Calu3 (cell line): ENCODE results near the gene FTSJ1. TPM values are rescaled to one million over a fixed set of nuclear protein-coding genes. Genes with fewer than 3 reads are reported as not detected.

ENCODE experiments used
- BruUV-seq: library from RNA; stranded (reverse); fragments of 400-500 nt; replicated peaks from 2 replicates; lab custom pipeline; 2021; lab: Mats Ljungman, UMichigan
- CTCF ChIA-PET: fragments of 300-600 bp; sonication (Branson Sonifier 250); formaldehyde crosslinking; loops from one replicate; lab custom pipeline; 2022; ENCODE audit warnings: antibody characterized with exemption; lab: Charles Lee
- DNase-seq: peaks from one replicate; pipeline ENCODE4 v3.0.0; 2022
- H3K27ac Mint-ChIP-seq: one replicate; pipeline ENCODE4 v1.8.0; 2022; ENCODE audit warnings: mixed read lengths; ENCODE audit not compliant: unreplicated experiment
- H3K27me3 Mint-ChIP-seq: one replicate; pipeline ENCODE4 v1.8.0; 2022; ENCODE audit warnings: mixed read lengths; ENCODE audit not compliant: unreplicated experiment
- H3K36me3 Mint-ChIP-seq: one replicate; pipeline ENCODE4 v1.8.0; 2022; ENCODE audit warnings: mild to moderate bottlenecking, moderate library complexity, mixed read lengths; ENCODE audit not compliant: insufficient read depth, unreplicated experiment
- H3K4me1 Mint-ChIP-seq: one replicate; pipeline ENCODE4 v1.8.0; 2022; ENCODE audit warnings: mild to moderate bottlenecking, low read depth, mixed read lengths; ENCODE audit not compliant: unreplicated experiment
- H3K4me3 Mint-ChIP-seq: one replicate; pipeline ENCODE4 v1.8.0; 2022; ENCODE audit warnings: mild to moderate bottlenecking, low read depth, moderate library complexity, mixed read lengths; ENCODE audit not compliant: unreplicated experiment
- H3K9me3 Mint-ChIP-seq: one replicate; pipeline ENCODE4 v1.8.0; 2022; ENCODE audit warnings: low read depth, mixed read lengths; ENCODE audit not compliant: unreplicated experiment
- CTCF ChIP-seq: fragments of 200-600 bp; IDR thresholded peaks from one replicate; pipeline ENCODE4 v1.8.0; 2022; ENCODE audit warnings: antibody characterized with exemption; ENCODE audit not compliant: unreplicated experiment
- intact Hi-C: fragments of 100-400 bp; cut with micrococcal nuclease; formaldehyde crosslinking; loops from one replicate; pipeline ENCODE4 v1.10.0; 2022; ENCODE audit not compliant: unreplicated experiment
- total RNA-seq: library from RNA; stranded (reverse); gene quantifications from 2 replicates; pipeline ENCODE4 v1.2.3, GENCODE V29; 2022

Gene FTSJ1
- total RNA-seq, 1 experiment from 2014 or later, result 75.2 TPM

- no peak for DNase-seq
- Mint-ChIP-seq H3K27ac (no peak overlapping the region), H3K36me3 (peaks cover 23% of the 10 kb centered on the region), H3K4me1 (peaks cover 9% of the 10 kb centered on the region), H3K9me3 (no peaks in the 10 kb centered on the region), H3K4me3 (no peak overlapping the region), H3K27me3 (peaks cover 32% of the 10 kb centered on the region)
- CTCF ChIA-PET, result no interaction called here
- no peak for TF ChIP-seq CTCF
- BruUV-seq, result no TSS peak
- intact Hi-C loops, result no loop called here
Observed at GRCh38 chrX:48472225-48472624, 3.8 kb upstream of the FTSJ1 start.

- DNase-seq, result no peak
- CTCF ChIA-PET, result interaction anchor here (1.2 kb wide), 1 partner anchor 388 kb away, joined by 3 read pairs; no protein-coding TSS in a partner anchor
- peaks cover 31% of the 10 kb centered on the region for H3K36me3 Mint-ChIP-seq
- no peak for TF ChIP-seq CTCF
- H3K27me3 Mint-ChIP-seq, result peaks cover 24% of the 10 kb centered on the region
- BruUV-seq, result no TSS peak
- intact Hi-C loops, result no loop called here
- no peak overlapping the region for H3K4me3 Mint-ChIP-seq
- H3K27ac Mint-ChIP-seq, result no peak overlapping the region
- no peaks in the 10 kb centered on the region for H3K9me3 Mint-ChIP-seq
- peaks cover 17% of the 10 kb centered on the region for H3K4me1 Mint-ChIP-seq
Observed at GRCh38 chrX:48472851-48473703, 2.9 kb upstream of the FTSJ1 start.

GRCh38 chrX:48473704-48473990 is 2.4 kb upstream of the FTSJ1 start:
- Mint-ChIP-seq H3K4me3 (no peak overlapping the region), H3K9me3 (no peaks in the 10 kb centered on the region), H3K4me1 (peaks cover 23% of the 10 kb centered on the region), H3K36me3 (peaks cover 36% of the 10 kb centered on the region), H3K27me3 (peaks cover 18% of the 10 kb centered on the region), H3K27ac (no peak overlapping the region)
- DNase-seq, result no peak
- CTCF ChIA-PET, result interaction anchor here (1.2 to 1.5 kb wide), 3 partner anchors 21 to 388 kb away, joined by 3 to 10 read pairs (median 4); partner anchors contain the start of gene TBC1D25
- BruUV-seq, result no TSS peak
- no peak for TF ChIP-seq CTCF
- intact Hi-C loops, result no loop called here

GRCh38 chrX:48474127-48474526 is 1.9 kb upstream of the FTSJ1 start:
- DNase-seq, result peak; percentile 47
- CTCF ChIA-PET, result interaction anchor here (1.2 to 1.5 kb wide), 3 partner anchors 20 to 389 kb away, joined by 3 to 10 read pairs (median 4); partner anchors contain the start of gene TBC1D25
- no peak overlapping the region for H3K4me3 Mint-ChIP-seq
- BruUV-seq, result no TSS peak
- TF ChIP-seq CTCF, result peak; percentile 13
- H3K27me3 Mint-ChIP-seq, result peaks cover 13% of the 10 kb centered on the region
- H3K36me3 Mint-ChIP-seq, result peaks cover 37% of the 10 kb centered on the region
- peaks cover 28% of the 10 kb centered on the region for H3K4me1 Mint-ChIP-seq
- H3K9me3 Mint-ChIP-seq, result no peaks in the 10 kb centered on the region
- intact Hi-C loops, result no loop called here
- H3K27ac Mint-ChIP-seq, result no peak overlapping the region
